GM21447 (cell line): ENCODE data around the gene SERPINA10.

ENCODE experiments used
- ATAC-seq: cut with Tn5 transposase; IDR thresholded peaks from one replicate; pipeline ENCODE4 v1.9.1; 2021; ENCODE audit not compliant: unreplicated experiment

SERPINA10 gene, protein sequence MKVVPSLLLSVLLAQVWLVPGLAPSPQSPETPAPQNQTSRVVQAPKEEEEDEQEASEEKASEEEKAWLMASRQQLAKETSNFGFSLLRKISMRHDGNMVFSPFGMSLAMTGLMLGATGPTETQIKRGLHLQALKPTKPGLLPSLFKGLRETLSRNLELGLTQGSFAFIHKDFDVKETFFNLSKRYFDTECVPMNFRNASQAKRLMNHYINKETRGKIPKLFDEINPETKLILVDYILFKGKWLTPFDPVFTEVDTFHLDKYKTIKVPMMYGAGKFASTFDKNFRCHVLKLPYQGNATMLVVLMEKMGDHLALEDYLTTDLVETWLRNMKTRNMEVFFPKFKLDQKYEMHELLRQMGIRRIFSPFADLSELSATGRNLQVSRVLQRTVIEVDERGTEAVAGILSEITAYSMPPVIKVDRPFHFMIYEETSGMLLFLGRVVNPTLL

DNA sequence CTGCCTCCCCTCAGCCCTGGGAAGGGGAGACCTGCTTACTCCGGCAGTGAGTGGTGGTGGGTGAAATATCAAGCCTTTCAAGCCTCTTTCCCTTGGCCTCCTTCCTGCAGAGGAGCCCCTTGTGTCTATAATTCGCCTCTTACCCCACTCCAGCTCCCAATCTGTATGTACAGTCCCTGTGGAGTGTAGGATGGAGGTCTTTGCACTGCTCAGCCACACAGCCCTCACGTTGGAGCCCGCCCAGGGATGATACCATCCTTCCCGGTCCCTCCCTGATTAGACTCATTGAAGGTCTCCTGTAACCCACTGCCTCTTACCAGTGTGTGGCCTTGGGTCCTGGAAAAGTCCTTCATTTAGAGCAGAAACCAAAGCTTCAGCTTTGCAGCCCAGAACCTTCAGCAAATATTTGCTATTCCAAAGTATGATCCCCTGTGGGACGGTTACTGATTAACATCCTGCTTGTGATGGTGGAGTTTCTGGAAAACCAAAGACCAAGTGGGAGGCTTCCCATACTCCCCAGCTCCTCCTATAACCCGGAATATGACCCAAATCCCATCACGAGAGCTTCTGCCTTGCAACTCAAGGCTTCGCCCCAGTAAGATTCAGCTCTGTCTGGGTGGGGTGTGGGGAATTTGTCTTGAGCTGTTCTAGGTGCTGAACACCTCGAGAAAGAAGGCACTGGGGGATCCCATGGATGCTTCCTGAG, at the start of gene SERPINA10:
SERPINA10 (minus strand) TSS at position 397 of the 706 bp plus-strand sequence. CDS start 2,675 bp downstream, outside the sequence.
- no peak for ATAC-seq

DNA sequence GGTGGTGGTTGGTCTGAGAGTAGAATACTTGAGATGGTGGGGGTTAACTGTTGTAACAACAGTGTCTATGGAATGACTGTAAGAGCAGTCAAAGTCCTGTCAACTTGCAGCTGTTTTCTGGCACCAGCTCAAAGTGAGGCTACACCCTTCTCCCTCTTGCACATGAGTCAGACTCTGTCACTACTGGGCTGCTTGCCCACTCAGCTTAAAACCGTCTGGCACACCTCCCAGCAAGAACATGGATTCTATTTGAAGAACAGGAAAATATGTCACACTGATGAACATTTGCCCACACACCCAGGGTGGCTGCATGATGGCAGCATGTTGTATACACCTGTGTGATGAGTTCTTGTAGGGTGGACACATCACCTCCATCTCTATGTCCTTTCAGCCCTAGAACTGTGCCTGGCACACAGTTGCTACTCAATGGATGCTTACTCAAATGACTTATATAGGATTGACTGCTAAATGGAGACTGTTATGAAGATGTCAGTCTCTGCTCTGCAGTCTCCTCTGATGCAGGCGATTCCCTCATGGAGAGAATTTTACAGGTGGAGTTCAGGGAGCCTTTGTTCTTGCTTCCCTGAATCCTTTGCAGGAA, 49.4 kb upstream of the SERPINA10 start:
- ATAC-seq, result no peak

GRCh38 chr14:94341656-94342333, 48.7 kb upstream of the SERPINA10 start:
- no peak for ATAC-seq

GRCh38 chr14:94340533-94340932, 47.5 kb upstream of the SERPINA10 start:
- ATAC-seq, result no peak

- ATAC-seq, result no peak
These were observed 45.0 kb upstream of the SERPINA10 start for GRCh38 chr14:94338023-94338422.

GRCh38 chr14:94337274-94337673, 44.2 kb upstream of the SERPINA10 start:
- no peak for ATAC-seq

DNA sequence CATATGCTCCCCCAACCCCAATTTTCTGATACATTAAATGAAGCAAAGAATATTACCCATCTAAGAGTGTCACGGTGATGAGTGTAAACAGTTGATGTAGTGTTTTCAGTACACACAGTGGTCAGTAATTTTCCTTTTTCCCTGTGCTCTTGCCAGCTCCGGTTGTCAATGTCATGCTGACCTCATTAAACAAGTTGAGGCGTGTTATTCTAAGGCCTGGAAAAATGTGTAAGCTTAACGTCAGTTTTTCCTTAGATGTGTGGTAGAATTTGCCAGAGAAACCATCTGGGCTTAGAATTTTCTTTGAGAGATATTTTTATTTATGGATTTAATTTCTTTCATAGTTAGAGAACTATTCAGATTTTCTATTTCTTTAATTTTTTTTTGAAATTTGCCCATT, 41.8 kb upstream of the SERPINA10 start:
- ATAC-seq, result no peak

DNA sequence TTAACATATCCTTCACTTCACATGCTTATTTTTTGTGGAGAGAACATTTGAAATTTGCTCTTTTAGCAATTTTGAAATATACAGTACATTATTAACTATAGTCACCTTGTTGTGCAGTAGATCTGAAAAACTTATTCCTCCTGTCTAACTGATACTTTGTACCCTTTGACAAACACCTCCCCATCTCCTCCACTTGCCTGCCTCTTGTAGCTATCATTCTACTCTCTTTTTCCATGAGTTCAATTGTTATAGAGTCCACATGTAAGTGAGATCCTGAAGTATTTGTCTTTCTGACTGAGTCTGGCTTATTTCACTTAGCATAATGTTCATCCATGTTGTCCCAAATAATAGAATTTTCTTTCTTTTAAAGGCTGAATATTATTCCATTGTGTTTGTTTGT, 39.5 kb upstream of the SERPINA10 start:
- no peak for ATAC-seq

GRCh38 chr14:94332063-94332583, 39.1 kb upstream of the SERPINA10 start:
- ATAC-seq, result no peak

GRCh38 chr14:94331462-94331861, 38.4 kb upstream of the SERPINA10 start:
- no peak for ATAC-seq

DNA sequence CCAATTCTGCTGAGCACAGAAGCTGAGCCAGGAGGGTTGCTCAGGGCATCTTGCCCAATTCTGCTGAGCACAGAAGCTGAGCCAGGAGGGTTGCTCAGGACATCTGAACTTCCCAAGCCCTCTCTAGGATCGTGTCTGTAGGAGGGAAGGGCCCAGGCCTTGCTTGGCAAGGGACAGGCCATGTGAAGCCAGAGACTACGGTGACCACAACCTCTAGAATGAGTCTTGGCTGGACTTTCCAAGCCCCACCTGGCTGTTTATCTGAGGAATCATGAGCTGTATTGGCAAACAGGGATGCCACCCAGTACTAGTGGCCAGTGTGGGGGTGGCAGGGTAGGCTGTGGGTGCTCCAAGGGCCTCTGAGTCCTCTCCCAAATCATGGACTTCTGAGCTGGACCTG, 37.8 kb upstream of the SERPINA10 start:
- no peak for ATAC-seq

DNA sequence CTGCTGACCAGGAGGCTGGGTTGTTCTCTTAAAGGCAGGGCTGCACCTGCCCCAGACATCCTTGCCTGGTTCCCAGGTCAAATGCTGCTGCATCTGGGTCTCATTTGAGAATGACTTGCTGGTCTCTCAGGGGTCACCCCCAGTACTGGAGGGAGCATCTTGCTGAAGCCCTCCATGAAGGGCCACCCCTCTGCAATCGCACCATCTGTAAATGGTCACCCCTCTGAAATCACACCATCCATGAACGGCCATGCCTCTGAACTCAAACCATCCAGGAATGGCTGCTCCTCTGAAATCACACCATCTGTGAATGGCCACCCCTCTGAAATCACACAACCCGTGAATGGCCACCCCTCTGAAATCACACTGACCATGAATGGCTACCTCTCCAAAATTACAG, 37.4 kb upstream of the SERPINA10 start:
- ATAC-seq, result no peak

GRCh38 chr14:94329857-94330256, 36.8 kb upstream of the SERPINA10 start:
- no peak for ATAC-seq

GRCh38 chr14:94328196-94328595, 35.1 kb upstream of the SERPINA10 start:
- no peak for ATAC-seq

DNA sequence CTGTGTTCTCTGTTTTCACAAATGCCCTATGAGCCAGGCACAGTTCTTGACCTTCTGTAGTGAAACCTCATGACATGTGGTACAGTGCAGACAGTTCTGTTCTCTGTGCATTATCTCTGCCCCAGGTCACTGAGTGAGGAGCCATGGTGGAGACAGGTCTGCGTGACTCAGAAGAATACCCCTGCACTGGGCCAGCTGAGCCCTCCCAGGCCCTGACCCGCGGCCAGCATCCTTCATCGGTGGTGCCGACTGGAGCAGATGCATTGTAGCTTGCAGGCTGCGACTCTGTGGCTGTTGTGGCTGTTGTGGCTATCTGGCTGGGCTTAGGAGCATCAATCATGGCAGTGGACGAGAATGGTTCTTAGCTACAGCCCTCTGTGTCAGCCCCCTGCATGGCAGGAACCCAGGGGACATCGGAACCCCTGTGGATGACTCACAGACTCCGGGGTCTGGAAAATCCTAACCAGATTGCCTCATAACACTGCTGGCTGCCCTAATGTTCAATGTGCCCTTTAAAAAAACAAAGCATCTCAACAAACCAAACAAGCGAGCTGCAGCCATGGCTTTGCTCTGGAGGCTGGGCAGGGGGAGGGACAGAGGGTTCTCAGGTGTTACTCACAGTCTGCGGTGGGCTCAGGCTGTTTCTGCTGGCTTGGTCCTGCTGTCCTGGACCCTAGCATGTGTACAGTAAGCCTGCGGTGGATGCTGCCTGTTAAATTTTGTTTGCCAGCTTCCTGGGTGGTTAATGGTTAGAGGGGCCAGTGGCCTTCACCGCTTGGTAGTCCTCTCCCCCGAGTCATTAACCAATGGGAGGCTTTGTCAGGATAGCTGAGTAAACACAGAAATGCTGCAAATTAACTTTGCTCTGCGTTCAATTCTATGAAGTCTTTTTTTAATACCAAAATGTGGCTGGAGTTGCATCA, 29.8 kb upstream of the SERPINA10 start, which contains the start of gene SERPINA6:
SERPINA6 (minus strand) TSS at position 689 of the 923 bp plus-strand sequence. CDS start 8,688 bp downstream, outside the sequence.
- ATAC-seq, result no peak

GRCh38 chr14:94321421-94322271, 28.6 kb upstream of the SERPINA10 start:
- ATAC-seq, result no peak

DNA sequence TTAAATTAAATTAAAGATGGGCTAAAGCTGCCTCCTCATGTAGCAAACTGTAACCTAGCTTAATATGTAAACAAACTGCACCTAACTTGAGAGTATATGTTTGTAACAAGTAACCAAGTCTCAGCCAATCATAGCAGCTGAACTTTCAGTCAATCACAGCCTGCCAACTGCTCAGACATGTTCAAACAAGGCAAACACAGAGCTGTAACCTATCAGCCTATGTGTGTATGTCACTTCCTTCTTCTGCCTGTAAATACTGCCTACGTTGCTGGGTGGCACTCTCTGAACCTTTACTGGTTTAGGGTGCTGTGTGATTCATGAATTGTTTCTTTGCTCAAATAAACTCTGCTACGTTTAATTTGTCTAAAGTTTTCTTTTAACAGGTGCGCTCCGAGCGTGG, 27.2 kb upstream of the SERPINA10 start:
- no peak for ATAC-seq

GRCh38 chr14:94317259-94317658, 24.2 kb upstream of the SERPINA10 start:
- ATAC-seq, result no peak

- no peak for ATAC-seq
These were observed 23.6 kb upstream of the SERPINA10 start for GRCh38 chr14:94316692-94317091.
